Neuronal stem cell (in vitro differentiated cells): ENCODE data around the gene PHKA1.

ENCODE experiments used
- DNase-seq: peaks from one replicate; pipeline ENCODE4 v3.0.0-alpha.2; 2013; ENCODE audit warnings: low spot score
- H2AFZ ChIP-seq: one replicate; pipeline ENCODE4 v1.6.1; 2013; ENCODE audit warnings: mild to moderate bottlenecking, low read length, inconsistent platforms
- H2AK5ac ChIP-seq: 2 replicates; pipeline ENCODE4 v1.6.1; 2013; ENCODE audit warnings: low read depth, mild to moderate bottlenecking, inconsistent platforms, low read length, moderate library complexity, mixed read lengths
- H2BK120ac ChIP-seq: 2 replicates; pipeline ENCODE4 v1.6.1; 2013; ENCODE audit warnings: low read depth, mild to moderate bottlenecking, inconsistent platforms, low read length, moderate library complexity, mixed read lengths
- H2BK12ac ChIP-seq: one replicate; pipeline ENCODE4 v1.6.1; 2013; ENCODE audit warnings: low read length, inconsistent platforms
- H2BK15ac ChIP-seq: 2 replicates; pipeline ENCODE4 v1.6.1; 2013; ENCODE audit warnings: mild to moderate bottlenecking, low read length, inconsistent platforms, mixed read lengths
- H2BK5ac ChIP-seq: one replicate; pipeline ENCODE4 v1.6.1; 2013; ENCODE audit warnings: inconsistent platforms, mild to moderate bottlenecking, low read length, moderate library complexity
- H3K14ac ChIP-seq: one replicate; pipeline ENCODE4 v1.6.1; 2013; ENCODE audit warnings: low read length, inconsistent platforms
- H3K18ac ChIP-seq: 2 replicates; pipeline ENCODE4 v1.6.1; 2013; ENCODE audit warnings: low read length, inconsistent platforms
- H3K23ac ChIP-seq: 2 replicates; pipeline ENCODE4 v1.6.1; 2013; ENCODE audit warnings: low read depth, mild to moderate bottlenecking, mixed read lengths, low read length, inconsistent platforms; ENCODE audit not compliant: poor library complexity
- H3K27ac ChIP-seq: replicated peaks from 3 replicates; pipeline ENCODE4 v1.5.1; 2013; ENCODE audit warnings: low read length, inconsistent platforms
- H3K27me3 ChIP-seq, 3 experiments: 2 replicates each; pipeline ENCODE4 v1.6.1; 2013; ENCODE audit warnings: low read length in 3 of 3, mild to moderate bottlenecking in 2 of 3, inconsistent platforms in 1 of 3, low read depth in 1 of 3, mixed read lengths in 1 of 3, moderate library complexity in 1 of 3; ENCODE audit not compliant: control insufficient read depth in 3 of 3, insufficient read depth in 3 of 3
- H3K36me3 ChIP-seq, 2 donors: replicated peaks in 1 of 2; 2 replicates each; pipeline ENCODE4 v1.6.1; 2013; ENCODE audit warnings: low read length in 2 of 2; ENCODE audit not compliant: control insufficient read depth in 2 of 2, insufficient read depth in 2 of 2
- H3K4ac ChIP-seq: 2 replicates; pipeline ENCODE4 v1.6.1; 2013; ENCODE audit warnings: inconsistent platforms, mild to moderate bottlenecking, low read length, moderate library complexity
- H3K4me1 ChIP-seq, 2 donors: 1 replicate in 1 of 2; 2 replicates in 1 of 2; pipeline ENCODE4 v1.6.1; 2013; ENCODE audit warnings: low read length in 2 of 2, low read depth in 1 of 2; ENCODE audit not compliant: control insufficient read depth in 2 of 2, insufficient read depth in 1 of 2
- H3K4me2 ChIP-seq: one replicate; pipeline ENCODE4 v1.6.1; 2013; ENCODE audit warnings: mild to moderate bottlenecking, low read length, inconsistent platforms; ENCODE audit not compliant: insufficient read depth, poor library complexity, severe bottlenecking
- H3K4me3 ChIP-seq, 2 donors: 2 replicates each; pipeline ENCODE4 v1.5.1; 2013; ENCODE audit warnings: low read length in 2 of 2, mild to moderate bottlenecking in 2 of 2, inconsistent platforms in 1 of 2, moderate library complexity in 1 of 2
- H3K79me1 ChIP-seq: one replicate; pipeline ENCODE4 v1.6.1; 2013; ENCODE audit warnings: low read depth, mild to moderate bottlenecking, inconsistent platforms, low read length, moderate library complexity
- H3K9ac ChIP-seq: one replicate; pipeline ENCODE4 v1.6.1; 2013; ENCODE audit warnings: mild to moderate bottlenecking, low read depth, low read length, inconsistent platforms; ENCODE audit not compliant: poor library complexity
- H3K9me3 ChIP-seq, 2 donors: replicated peaks in 1 of 2; 2 replicates each; pipeline versions ENCODE3 to v1.6.1; 2013; ENCODE audit warnings: low read length in 2 of 2, mild to moderate bottlenecking in 2 of 2, inconsistent platforms in 1 of 2, low read depth in 1 of 2, mixed read lengths in 1 of 2, moderate library complexity in 1 of 2; ENCODE audit not compliant: control insufficient read depth in 2 of 2, insufficient read depth in 1 of 2
- H4K8ac ChIP-seq: one replicate; pipeline ENCODE4 v1.6.1; 2013; ENCODE audit warnings: low read depth, mild to moderate bottlenecking, inconsistent platforms, low read length, moderate library complexity
- H4K91ac ChIP-seq: one replicate; pipeline ENCODE4 v1.6.1; 2013; ENCODE audit warnings: low read length, low read depth, mild to moderate bottlenecking, inconsistent platforms; ENCODE audit not compliant: poor library complexity
- WGBS, 2 donors: extraction: QIAGEN DNeasy Blood & Tissue Kit; methylation state at CpG; one replicate each; pipeline ENCODE4 v1.1.7; 2013; ENCODE audit warnings: missing lambda C conversion rate in 2 of 2, mixed read lengths in 1 of 2; ENCODE audit not compliant: insufficient read length in 2 of 2, insufficient replicate concordance in 1 of 2; ENCODE audit errors: extremely low coverage in 2 of 2; 5-methylcytosine and 5-hydroxymethylcytosine counted together

The PHKA1 gene

GRCh38 chrX:72663737-72664136, 50.4 kb downstream of the PHKA1 start:
- H3K14ac ChIP-seq, result no peak overlapping the region
- no peak overlapping the region for H3K4me3 ChIP-seq
- H3K23ac ChIP-seq, result no peak overlapping the region
- no peak overlapping the region for H2BK15ac ChIP-seq
- no peaks in the 10 kb centered on the region for H3K27me3 ChIP-seq
- H3K4me1 ChIP-seq, result no peaks in the 10 kb centered on the region
- no peak overlapping the region for H2BK12ac ChIP-seq
- H4K8ac ChIP-seq, result no peak overlapping the region
- no peaks in the 10 kb centered on the region for H3K36me3 ChIP-seq
- H4K91ac ChIP-seq, result no peak overlapping the region
- H3K4me2 ChIP-seq, result no peak overlapping the region
- no peak overlapping the region for H3K4ac ChIP-seq
- no peak overlapping the region for H2BK5ac ChIP-seq
- no peak overlapping the region for H2BK120ac ChIP-seq
- no peak overlapping the region for H3K18ac ChIP-seq
- H3K9me3 ChIP-seq, result no peaks in the 10 kb centered on the region
- no peak for DNase-seq
- H3K9ac ChIP-seq, result no peak overlapping the region
- no peak overlapping the region for H2AK5ac ChIP-seq
- H3K79me1 ChIP-seq, result no peaks in the 10 kb centered on the region
- no peak overlapping the region for H2AFZ ChIP-seq
- no peak overlapping the region for H3K27ac ChIP-seq

DNA sequence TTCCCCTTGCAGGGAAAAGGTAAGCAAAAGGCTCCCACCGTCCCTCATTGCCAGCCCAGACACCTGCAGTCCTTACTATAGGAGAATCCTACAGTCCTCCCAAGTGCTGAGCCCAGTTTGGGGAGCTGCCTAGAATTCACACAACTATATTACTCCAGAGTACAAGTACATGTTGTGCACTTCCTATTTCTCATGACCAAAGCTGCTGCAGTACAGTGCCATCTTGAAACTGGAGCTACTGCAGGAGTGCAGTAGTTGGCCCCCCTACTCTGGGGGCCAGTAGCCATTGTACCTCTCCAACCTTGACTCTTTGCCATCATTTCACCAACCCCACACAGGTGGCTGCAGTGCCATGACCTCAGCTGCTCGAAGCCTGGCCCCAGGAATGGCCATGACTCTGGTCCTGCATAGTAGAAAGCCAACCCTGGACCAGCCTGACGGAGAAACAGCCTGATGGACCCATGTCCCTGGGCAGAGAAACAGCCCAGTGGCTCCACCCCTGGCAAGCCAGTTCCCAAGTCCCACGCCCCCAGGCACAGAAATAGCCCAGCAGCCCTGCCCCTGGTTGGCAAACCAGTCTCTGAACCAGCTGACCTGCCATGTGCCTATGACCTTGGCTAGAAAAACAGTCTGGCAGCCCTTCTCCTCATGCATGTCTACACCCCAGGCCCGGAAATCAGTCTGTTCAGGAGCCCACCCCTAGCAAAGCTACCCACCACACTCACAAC, 51.9 kb downstream of the PHKA1 start:
- Histone ChIP-seq H2BK120ac (no peak overlapping the region), H3K27ac (no peak overlapping the region), H4K8ac (no peak overlapping the region), H3K4me2 (no peak overlapping the region), H2BK12ac (no peak overlapping the region), H3K23ac (no peak overlapping the region), H3K18ac (no peak overlapping the region), H3K79me1 (no peaks in the 10 kb centered on the region), H3K9me3 (no peaks in the 10 kb centered on the region), H3K9ac (no peak overlapping the region), H3K27me3 (no peaks in the 10 kb centered on the region), H2AFZ (no peak overlapping the region), H3K36me3 (no peaks in the 10 kb centered on the region), H2AK5ac (no peak overlapping the region), H3K4ac (no peak overlapping the region), H3K4me1 (no peaks in the 10 kb centered on the region), H3K14ac (no peak overlapping the region), H4K91ac (no peak overlapping the region), H2BK5ac (no peak overlapping the region), H3K4me3 (no peak overlapping the region), H2BK15ac (no peak overlapping the region)
- DNase-seq, result no peak
- WGBS, 2 donors, result no CpG with 5 or more reads among the region's 5 CpGs

- Histone ChIP-seq H2BK12ac (no peak overlapping the region), H3K23ac (no peak overlapping the region), H2BK5ac (no peak overlapping the region), H3K4ac (no peak overlapping the region), H3K9me3 (no peaks in the 10 kb centered on the region), H3K79me1 (no peaks in the 10 kb centered on the region), H4K91ac (no peak overlapping the region), H2BK15ac (no peak overlapping the region), H2BK120ac (no peak overlapping the region), H3K4me2 (no peak overlapping the region), H3K9ac (no peak overlapping the region), H2AFZ (no peak overlapping the region), H2AK5ac (no peak overlapping the region), H3K14ac (no peak overlapping the region), H3K4me1 (no peaks in the 10 kb centered on the region), H3K4me3 (no peak overlapping the region), H3K18ac (no peak overlapping the region), H3K27me3 (no peaks in the 10 kb centered on the region), H3K36me3 (no peaks in the 10 kb centered on the region), H3K27ac (no peak overlapping the region), H4K8ac (no peak overlapping the region)
- DNase-seq, result no peak
Observed at GRCh38 chrX:72659723-72660122, 54.4 kb downstream of the PHKA1 start.

DNA sequence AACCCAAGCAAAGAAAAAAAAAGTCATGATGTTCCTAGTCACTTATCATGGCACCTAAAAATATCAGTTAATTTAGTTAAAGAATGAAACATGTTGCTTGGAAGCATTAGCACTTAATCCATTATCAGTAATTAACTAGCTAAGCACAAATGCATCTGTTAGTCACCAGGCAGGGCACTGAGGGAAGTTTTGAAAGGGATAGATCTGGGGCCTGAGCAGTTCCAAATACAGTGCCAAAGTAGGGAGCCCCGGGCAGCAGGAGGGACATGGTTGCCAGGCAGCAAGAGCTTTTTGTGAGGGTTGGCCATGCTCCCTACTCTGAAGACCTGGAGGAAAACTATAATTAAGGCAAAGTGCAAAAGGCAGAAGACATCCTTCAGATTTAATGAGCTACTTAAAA, 62.0 kb downstream of the PHKA1 start:
- Histone ChIP-seq H3K4me2 (no peak overlapping the region), H3K27ac (no peak overlapping the region), H3K27me3 (no peaks in the 10 kb centered on the region), H3K4ac (no peak overlapping the region), H3K4me1 (no peaks in the 10 kb centered on the region), H3K4me3 (no peak overlapping the region), H3K79me1 (no peaks in the 10 kb centered on the region), H4K91ac (no peak overlapping the region), H3K9me3 (no peaks in the 10 kb centered on the region), H2BK5ac (no peak overlapping the region), H2BK15ac (no peak overlapping the region), H2AFZ (no peak overlapping the region), H3K23ac (no peak overlapping the region), H4K8ac (no peak overlapping the region), H2BK120ac (no peak overlapping the region), H3K18ac (no peak overlapping the region), H2AK5ac (no peak overlapping the region), H3K36me3 (no peaks in the 10 kb centered on the region), H3K9ac (no peak overlapping the region), H2BK12ac (no peak overlapping the region), H3K14ac (no peak overlapping the region)
- DNase-seq, result no peak
- no CpG with 5 or more reads among the region's 1 CpG for WGBS, 2 donors
